GM12874 (cell line): ENCODE measurements around the gene CACNA1C.

Experiments
- TF ChIP-seq, protein P1 (sequence below): IDR thresholded peaks from 2 replicates; pipeline ENCODE4 v1.5.1; 2011; ENCODE audit warnings: low read depth, mild to moderate bottlenecking, control low read depth, low read length, moderate library complexity; ENCODE audit not compliant: insufficient read depth

Gene CACNA1C

DNA sequence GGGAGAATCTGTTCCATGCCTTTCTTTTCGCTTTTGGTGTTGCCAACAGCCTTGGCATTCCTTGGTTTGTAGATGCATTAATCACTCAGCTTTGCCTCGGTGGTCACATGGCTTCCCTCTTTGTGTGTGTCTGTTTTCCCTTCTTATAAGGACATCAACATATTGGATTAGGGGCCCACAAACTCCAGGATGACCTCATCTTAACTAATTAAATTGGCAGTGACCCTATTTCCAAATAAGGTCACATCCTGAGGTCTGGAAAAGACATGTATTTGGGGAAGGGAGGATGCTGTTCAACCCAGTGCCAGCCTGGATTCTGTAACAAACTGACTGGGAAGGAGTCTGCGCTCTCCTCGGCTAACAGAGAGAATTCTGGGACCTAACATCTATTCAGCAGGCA, 376.2 kb downstream of the CACNA1C start:
- TF ChIP-seq, protein P1, sequence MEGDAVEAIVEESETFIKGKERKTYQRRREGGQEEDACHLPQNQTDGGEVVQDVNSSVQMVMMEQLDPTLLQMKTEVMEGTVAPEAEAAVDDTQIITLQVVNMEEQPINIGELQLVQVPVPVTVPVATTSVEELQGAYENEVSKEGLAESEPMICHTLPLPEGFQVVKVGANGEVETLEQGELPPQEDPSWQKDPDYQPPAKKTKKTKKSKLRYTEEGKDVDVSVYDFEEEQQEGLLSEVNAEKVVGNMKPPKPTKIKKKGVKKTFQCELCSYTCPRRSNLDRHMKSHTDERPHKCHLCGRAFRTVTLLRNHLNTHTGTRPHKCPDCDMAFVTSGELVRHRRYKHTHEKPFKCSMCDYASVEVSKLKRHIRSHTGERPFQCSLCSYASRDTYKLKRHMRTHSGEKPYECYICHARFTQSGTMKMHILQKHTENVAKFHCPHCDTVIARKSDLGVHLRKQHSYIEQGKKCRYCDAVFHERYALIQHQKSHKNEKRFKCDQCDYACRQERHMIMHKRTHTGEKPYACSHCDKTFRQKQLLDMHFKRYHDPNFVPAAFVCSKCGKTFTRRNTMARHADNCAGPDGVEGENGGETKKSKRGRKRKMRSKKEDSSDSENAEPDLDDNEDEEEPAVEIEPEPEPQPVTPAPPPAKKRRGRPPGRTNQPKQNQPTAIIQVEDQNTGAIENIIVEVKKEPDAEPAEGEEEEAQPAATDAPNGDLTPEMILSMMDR: no peak

DNA sequence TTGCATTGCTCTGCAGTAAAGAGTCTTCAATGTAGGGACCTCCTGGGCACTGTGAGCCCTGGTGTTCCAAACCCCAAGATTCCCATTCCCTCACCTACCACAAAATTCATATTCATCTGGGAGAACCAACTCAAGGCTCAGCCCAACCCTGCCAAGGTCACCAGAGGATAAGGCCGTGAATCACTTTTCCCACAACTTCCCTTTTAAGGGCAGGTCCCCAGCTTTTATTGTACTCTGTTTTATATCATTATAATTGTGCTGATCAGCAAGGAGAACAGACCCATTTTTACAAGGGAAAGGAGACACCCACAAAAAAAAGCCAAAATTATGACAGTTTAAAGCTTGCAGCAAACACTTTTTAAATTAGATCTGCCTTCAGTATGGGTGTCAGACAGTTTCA, 379.0 kb downstream of the CACNA1C start:
- TF ChIP-seq, protein P1: no peak

DNA sequence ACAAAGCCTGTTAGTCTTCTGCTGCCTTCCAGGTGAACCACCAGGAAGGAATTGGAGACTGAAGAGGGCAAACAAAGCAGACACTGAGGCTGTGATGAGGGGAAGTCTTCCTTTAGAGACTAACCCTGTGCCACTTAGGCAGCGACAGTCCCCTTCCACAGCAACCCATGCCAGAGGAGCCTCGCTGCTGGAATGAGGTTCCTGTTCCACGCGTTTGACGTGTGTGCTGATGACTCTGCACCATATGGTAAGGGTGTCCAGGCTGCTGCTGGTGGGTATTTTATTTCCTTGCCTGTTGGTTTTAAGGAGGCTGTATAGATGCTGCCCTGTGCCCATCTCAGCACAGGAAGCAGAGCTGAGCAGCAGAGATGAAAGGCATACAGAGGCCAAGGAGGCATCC, 380.1 kb downstream of the CACNA1C start:
- TF ChIP-seq, protein P1: no peak

DNA sequence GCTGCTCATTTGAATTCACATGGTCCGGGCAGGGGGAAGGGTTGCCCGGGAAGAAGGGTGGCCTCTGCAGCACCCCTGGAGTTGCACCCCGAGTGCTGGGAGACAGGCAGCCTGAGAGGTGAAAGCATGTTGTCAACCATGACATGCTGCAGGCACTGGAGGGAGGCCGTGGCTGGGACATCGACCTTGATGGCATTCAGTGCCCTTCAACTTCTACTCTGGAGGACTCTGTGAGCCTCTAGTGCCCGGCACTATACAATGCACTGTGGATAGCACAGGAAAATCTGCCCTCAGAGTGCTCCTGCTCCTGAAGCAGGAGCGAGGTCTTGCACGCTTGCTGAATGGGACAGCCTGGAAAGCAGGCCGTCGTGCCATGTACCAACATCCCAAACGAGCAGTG, 382.7 kb downstream of the CACNA1C start:
- TF ChIP-seq, protein P1: no peak

DNA sequence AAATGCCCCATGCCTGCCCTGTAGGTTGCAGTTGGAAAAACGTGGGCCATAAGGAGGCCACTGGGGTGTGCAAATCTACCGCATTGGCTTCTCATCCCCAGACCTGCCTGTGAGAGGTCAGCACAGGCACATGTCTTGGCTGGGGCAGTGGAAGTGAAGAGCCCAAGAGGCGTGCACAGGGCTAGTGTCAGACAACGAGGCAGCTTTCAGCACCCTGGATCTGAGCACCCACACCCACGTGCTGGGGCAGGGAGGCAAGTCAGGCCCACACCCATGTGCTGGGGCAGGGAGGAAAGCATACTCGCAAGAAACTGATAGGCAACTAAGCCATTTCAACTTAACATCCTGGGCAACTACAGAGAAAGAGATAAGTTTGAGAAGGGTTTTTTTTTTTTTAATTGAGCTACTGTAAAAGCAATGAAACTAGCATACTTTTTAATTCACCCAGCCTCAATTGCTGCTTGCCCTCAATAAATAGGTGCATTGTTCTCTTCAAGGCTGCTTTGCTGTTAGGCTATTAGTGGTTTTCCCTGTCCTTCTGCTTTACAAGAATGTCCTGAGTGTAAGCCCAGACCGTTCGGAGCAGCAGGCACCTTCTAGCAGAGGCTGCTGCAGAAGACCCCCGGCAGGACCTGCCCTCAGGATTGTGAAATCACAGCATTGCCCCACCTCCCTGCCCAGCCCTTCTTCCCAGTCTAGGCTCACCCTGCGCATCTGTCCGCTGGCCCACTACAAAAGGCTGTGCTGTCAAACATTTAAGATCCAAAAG, 386.7 kb downstream of the CACNA1C start:
- TF ChIP-seq, protein P1: no peak

DNA sequence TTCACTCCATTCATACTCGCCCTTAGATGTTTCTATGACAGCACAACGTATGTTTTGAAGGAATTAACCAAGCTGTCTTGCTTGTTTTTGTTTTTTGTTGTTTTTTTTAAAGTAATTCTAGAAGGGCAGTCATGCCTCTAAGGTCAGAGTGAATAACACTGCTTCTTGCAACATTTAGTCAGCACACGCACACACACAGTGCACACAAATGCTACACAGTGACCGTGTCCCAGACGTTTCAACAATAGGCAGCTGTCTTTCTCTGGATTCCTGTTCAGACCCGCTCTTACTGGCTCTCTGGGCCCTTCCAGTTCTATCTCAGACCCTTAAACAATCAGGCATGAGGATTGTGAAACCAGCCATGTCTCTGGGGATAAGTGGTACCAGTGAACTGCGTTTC, 391.0 kb downstream of the CACNA1C start:
- TF ChIP-seq, protein P1: no peak

DNA sequence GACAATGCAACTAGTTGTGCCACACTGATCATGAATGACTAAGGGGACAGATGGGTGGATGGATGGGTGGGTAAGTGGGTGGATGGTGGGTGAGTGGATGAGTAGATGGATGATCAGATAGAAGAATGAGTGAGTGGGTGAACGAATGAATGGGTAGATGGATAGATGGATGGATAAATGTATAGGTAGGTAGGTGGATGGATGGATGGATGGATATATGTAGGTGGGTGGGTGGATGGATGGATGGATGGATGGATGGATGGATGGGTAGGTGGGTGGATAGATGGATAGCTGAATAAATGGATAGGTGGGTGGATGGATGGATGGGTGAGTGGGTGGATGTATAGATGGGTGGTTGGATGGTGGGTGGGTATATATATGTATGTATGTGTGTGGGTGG, 393.2 kb downstream of the CACNA1C start:
- TF ChIP-seq, protein P1: no peak

DNA sequence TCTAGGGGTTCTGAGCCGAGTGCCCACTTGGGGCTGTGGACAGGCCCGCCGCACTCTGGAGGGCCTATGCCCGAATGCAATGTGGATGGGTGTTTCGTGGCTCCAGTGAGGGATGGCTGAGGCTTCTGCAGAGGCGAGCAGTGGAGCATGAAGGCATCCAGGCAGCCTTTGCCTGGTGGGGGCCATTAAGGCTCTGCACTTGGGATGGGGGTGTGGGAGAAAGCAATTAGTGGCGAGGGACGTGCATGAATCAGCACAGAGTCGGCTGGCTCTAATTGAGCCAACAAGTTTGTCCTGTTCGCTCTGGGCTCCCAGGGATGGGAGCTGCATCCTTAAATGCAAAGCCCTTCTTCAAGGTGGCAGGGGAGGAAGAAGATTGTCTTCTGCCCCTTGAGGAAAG, 395.1 kb downstream of the CACNA1C start:
- TF ChIP-seq, protein P1: no peak
